ENCODE data around the gene LSR.

LSR gene

DNA sequence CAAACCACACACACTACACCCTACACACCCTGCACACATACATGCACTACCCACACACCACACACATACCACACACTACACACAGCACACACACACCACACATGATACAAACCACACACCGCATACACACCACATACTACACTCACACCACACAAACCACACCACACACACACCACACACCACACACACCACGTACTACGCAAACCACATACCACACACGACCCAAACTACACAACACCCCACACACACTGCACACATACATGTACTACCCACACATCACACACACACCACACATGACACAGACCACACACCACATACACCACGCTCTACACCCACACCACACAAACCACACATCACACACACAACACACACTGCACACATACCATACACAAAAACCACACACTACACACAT is 49.8 kb downstream of the LSR start:
- in situ Hi-C loops (cut with MboI; ENCODE audit: low sequenced_read_pairs): no loop called here

- in situ Hi-C loops (cut with MboI; ENCODE audit: low sequenced_read_pairs): no loop called here
Measured at GRCh38 chr19:35299523-35300338, 50.9 kb downstream of the LSR start.

DNA sequence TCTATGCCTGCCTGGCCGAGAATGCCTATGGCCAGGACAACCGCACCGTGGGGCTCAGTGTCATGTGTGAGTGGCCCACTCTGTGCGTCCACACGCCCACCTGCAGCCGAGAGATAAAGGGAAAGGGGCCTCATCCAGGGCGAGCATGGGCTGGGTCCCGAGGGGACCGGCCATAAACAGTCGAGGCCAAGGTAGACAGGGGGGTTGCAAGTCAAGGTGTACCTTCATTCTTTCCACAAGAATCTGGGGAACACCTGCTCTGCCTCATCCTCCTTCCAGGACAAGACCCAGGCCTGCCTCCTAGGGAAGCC is 51.5 kb downstream of the LSR start:
- in situ Hi-C loops (cut with MboI; ENCODE audit: low sequenced_read_pairs): no loop called here

DNA sequence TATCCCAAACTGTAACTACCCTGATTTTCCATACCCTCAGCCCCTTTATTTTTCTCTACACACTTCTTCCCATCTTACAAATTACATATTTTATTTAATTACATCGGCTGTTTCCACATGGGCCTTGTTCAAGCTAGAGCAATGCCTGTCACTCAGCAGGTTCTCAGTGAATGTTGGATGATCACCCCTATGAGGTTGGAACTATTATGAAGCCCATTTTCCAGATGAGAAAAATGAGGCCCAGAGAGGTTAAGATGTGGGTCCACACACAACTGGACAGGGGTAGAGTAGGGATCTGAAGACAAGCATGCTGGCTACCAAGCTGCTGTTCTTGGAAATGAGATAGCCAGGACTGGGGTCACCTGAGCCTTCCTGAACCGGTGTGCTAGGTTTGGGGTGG is 53.2 kb downstream of the LSR start:
- in situ Hi-C loops (cut with MboI; ENCODE audit: low sequenced_read_pairs): no loop called here

GRCh38 chr19:35302446-35302845 is 53.6 kb downstream of the LSR start:
- in situ Hi-C loops (cut with MboI; ENCODE audit: low sequenced_read_pairs): no loop called here

DNA sequence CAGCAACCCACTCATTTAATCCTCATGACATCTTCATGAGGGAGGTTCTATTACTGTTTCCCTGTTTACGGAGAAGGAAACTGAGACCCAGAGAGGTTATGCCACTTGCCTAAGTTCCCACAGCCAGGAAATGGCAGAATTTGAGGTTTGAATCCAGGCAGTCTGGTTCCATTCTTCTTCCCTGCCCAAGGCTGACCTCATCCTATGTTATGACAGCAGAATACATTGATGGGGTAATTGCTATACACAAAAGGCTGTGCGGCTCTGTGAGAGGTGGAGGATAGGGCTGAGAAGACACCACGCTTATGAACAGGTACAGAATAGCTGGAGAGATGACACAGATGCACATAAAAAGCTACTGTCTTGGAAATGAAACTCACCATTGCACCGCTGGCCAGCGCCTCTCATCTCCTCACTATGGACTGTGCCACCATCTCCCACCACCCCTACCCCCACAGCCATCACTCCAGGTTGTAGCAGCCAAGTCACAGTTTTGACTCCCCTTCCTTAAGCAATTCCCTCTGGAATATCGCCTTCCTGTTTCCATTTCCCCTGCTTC is 54.6 kb downstream of the LSR start:
- in situ Hi-C loops (cut with MboI; ENCODE audit: low sequenced_read_pairs): no loop called here

GRCh38 chr19:35304036-35304435 is 55.2 kb downstream of the LSR start:
- in situ Hi-C loops (cut with MboI; ENCODE audit: low sequenced_read_pairs): no loop called here

DNA sequence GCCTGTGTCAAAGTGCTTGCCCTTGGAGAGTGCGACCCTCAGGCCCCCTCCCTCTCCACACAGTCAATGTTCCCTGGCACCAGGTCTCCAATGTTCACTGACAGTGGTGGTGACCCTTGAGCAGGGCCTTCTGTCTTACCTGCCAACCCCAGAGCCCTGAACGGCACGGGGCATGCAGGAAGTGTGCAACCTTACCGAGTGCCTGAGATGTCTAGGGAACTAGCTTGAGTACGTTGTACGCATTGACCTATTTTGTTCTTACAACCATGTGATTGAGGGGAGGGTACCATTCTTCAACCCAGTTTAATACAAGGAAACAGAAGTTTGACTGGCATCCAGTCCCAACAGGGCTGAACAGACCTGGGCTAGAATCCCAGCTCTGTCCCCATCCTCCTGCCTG is 56.4 kb downstream of the LSR start:
- in situ Hi-C loops (cut with MboI; ENCODE audit: low sequenced_read_pairs): no loop called here

- in situ Hi-C loops (cut with MboI; ENCODE audit: low sequenced_read_pairs): no loop called here
Measured at GRCh38 chr19:35306473-35307246, 57.9 kb downstream of the LSR start.

DNA sequence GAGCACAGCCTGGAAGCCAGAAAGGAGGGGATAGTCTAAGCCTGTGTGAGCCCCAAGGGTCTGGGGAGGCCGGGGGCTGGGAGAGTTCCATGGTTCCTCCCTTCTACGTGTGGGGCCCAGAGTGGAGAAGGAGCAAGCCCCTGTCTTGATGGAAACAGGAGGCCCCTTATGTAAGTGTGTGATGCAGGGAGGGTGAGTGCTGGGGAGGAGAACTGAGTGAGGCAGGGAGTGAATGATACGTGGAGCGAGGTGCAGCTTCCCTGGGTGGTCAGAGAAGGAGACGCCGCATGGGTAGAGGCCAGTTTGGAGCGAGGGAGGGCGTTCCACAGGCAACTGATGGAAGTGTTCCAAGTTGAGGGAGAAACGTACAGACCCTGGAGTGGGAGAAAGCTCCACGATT is 59.1 kb downstream of the LSR start:
- in situ Hi-C loops (cut with MboI; ENCODE audit: low sequenced_read_pairs): no loop called here

- in situ Hi-C loops (cut with MboI; ENCODE audit: low sequenced_read_pairs): no loop called here
Measured at GRCh38 chr19:35308910-35309309, 60.1 kb downstream of the LSR start.

GRCh38 chr19:35309481-35310279 is 60.9 kb downstream of the LSR start:
- in situ Hi-C loops (cut with MboI; ENCODE audit: low sequenced_read_pairs): no loop called here

DNA sequence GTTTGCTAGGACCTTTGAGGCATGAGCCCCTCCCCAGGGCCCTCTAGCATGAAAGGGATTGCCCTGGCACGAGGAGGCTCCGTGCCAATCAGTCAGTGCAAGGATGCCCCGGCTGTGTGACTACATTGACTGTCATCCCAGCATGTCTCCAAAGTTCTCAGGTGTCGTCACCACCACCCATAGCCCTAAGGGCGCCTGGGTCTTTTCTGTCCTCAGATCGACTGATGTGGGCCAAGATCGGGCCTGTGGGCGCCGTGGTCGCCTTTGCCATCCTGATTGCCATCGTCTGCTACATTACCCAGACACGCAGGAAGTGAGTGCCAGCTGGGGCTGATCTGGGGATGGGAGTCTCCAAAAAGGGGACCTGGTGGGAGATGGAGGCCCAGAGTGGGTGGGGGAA is 61.5 kb downstream of the LSR start:
- in situ Hi-C loops (cut with MboI; ENCODE audit: low sequenced_read_pairs): no loop called here

- in situ Hi-C loops (cut with MboI; ENCODE audit: low sequenced_read_pairs): no loop called here
Measured at GRCh38 chr19:35310811-35311465, 62.1 kb downstream of the LSR start.

GRCh38 chr19:35311901-35312665 is 63.3 kb downstream of the LSR start:
- in situ Hi-C loops (cut with MboI; ENCODE audit: low sequenced_read_pairs): no loop called here

DNA sequence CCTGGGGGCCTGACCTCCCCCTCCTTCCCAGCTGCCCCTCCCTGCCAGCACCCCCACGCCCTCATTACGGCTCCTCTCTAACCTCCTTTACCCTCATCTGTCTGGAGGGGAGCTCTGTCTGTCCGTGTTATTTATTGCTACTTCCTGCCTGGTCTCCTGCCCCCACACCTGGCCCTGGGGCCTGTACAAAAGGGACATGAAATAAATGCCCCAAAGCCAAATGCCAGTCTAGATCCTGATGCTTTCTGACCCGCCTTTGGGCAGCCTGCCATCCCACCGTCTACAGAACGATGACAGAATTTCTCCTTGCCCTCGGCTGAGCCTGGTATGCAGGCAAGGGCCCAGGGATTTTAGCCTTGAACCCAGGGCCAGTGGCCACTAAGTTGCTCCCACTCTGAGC is 64.8 kb downstream of the LSR start:
- in situ Hi-C loops (cut with MboI; ENCODE audit: low sequenced_read_pairs): no loop called here

- in situ Hi-C loops (cut with MboI; ENCODE audit: low sequenced_read_pairs): no loop called here
Measured at GRCh38 chr19:35314031-35314430, 65.2 kb downstream of the LSR start.

DNA sequence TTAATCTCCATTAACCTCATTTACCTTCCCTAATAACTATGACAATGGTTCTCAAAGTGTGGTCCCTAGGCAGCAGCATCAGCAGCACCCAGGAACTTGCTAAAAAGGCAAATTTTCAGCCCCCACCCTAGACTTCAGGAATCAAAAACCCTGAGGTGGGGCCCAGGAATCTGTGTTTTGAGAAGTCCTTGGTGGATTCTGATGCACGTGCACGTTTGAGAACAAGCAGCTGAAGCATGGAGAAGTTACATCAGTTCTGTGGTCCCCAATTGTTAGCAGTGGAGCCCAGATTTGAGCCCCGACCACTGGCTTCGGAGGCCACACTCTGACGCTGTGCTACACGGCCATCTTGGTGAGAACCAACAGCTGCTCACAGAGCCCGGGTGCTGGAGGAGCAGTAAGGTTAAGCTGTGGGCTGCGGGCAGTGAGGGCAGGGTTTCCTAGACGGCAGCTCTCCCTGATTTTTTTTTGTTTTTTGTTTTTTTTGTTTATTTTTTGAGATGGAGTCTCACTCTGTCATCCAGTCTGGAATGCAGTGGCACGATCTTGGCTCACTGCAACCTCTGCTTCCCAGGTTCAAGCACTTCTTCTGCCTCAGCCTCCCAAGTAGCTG is 66.2 kb downstream of the LSR start:
- in situ Hi-C loops (cut with MboI; ENCODE audit: low sequenced_read_pairs): no loop called here

- in situ Hi-C loops (cut with MboI; ENCODE audit: low sequenced_read_pairs): no loop called here
Measured at GRCh38 chr19:35315883-35316282, 67.1 kb downstream of the LSR start.

DNA sequence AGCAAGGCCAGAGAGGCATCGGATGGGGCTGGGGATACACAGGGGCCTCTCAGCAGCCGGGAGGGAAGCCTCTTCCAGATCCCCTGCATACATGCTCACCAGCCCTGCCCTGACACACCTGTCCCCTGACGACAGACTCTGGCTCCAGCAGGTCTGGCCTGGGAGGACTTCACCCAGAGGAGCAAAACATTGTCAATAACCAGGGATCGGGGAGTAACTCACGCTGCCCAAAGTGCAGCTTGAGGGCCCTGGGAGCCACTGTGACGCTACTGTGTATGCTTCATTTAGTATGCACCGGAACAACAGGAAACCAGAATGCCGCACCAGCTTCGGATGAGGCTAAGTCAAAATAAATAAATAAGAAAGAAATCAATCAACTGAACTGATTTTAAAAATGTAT is 67.8 kb downstream of the LSR start:
- in situ Hi-C loops (cut with MboI; ENCODE audit: low sequenced_read_pairs): no loop called here
